ENCODE measurements around the gene MEGF9.

MEGF9 gene

GRCh38 chr9:120583958-120584369 lies 130.3 kb downstream of the MEGF9 start:
- DNase-seq (ENCODE audit: low read depth in 2 of 2) = peak; percentile 88 to 89
- no peak for TF ChIP-seq CTCF (IDR thresholded peaks at IDR 0.05; ENCODE audit: low read depth, low read length)

GRCh38 chr9:120580051-120580896 lies 134.0 kb downstream of the MEGF9 start, which contains the start of gene CDK5RAP2:
Gene CDK5RAP2 (minus strand): TSS chr9:120580167. CDS start chr9:120579978, 189 bp downstream.
- no peak for TF ChIP-seq CTCF (IDR thresholded peaks at IDR 0.05; ENCODE audit: low read depth, low read length)
- peak within 1 kb of the TSS; percentile 93 for H3K4me3 ChIP-seq (replicated peaks in 1 of 2; ENCODE audit: low read depth in 2 of 2, low read length in 2 of 2)
- DNase-seq (ENCODE audit: low read depth in 2 of 2) = peak; percentile 99

More at GRCh38 chr9:120583958-120584369, 130.3 kb downstream of the MEGF9 start:
- no peak overlapping the region for H3K4me3 ChIP-seq (replicated peaks in 1 of 2; ENCODE audit: low read depth in 2 of 2, low read length in 2 of 2)

DNA sequence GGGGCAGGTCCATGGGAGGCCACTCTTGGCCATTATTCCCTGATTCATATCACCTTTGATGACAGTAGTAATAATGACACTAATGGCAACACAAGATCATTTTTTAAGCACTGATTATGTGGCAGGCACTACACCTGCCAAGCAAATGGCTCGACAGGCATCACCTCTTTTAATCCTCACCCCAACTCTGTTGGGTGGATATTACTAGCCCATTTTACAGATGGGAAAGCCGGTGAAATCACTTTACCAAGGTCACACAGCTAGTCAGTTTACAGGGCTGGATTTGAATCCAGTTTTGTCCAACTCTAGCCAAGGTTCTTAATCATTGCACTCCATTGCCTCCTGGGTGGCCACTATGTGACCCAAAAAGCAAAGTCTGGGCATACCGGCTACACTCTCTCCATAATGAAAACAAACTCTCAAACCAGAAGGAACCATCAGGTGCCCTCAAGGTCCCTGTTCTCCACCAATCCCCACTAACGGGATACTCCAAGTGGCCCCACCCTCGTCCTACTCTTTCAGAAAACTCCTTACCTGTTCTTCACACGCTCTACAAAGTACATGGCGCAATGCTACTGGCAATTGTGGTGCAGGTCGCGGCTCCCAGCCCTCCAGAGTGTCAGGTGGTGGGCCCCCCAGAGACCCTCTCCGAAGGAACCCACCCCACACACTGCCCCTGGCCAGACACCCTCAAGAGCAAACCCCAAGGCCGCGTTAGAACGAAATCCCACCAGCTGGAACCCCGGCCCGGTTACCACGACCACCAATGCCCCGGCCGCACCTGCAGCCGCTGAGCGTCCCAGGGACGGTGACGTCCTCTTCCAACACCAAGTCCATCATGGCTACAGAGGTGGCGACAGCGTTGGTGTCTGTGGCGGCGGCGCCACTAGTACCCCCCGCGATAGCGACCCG lies 134.9 kb downstream of the MEGF9 start:
- no peak for TF ChIP-seq CTCF (IDR thresholded peaks at IDR 0.05; ENCODE audit: low read depth, low read length)
- H3K4me3 ChIP-seq (replicated peaks in 1 of 2; ENCODE audit: low read depth in 2 of 2, low read length in 2 of 2) = peak overlapping the region; percentile 93
- peak in 1 of 2 donors; percentile 14 for DNase-seq (ENCODE audit: low read depth in 2 of 2)

DNA sequence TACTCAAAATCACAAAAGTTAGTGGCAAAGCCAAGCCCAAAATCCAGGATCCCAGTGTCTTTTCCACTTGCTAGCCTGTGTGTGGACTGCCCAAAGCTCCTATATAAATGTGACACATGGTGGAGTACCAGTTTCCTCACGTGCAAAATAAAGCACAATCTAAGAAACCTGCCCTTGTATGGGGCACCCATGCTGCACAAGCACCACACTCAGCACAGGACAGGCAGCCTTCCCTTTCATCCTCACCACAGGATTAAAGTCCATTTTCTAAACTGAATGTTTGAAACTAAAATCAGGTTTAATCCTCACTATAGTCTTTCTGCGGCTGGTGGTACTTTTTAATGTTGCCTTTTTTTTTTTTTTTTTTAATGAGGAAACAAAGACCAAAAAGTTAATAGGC lies 139.8 kb downstream of the MEGF9 start:
- no peak overlapping the region for H3K4me3 ChIP-seq (replicated peaks in 1 of 2; ENCODE audit: low read depth in 2 of 2, low read length in 2 of 2)
- no peak for DNase-seq (ENCODE audit: low read depth in 2 of 2)
- TF ChIP-seq CTCF (IDR thresholded peaks at IDR 0.05; ENCODE audit: low read depth, low read length) = no peak

GRCh38 chr9:120572472-120572871 lies 141.8 kb downstream of the MEGF9 start:
- TF ChIP-seq CTCF (IDR thresholded peaks at IDR 0.05; ENCODE audit: low read depth, low read length) = no peak

DNA sequence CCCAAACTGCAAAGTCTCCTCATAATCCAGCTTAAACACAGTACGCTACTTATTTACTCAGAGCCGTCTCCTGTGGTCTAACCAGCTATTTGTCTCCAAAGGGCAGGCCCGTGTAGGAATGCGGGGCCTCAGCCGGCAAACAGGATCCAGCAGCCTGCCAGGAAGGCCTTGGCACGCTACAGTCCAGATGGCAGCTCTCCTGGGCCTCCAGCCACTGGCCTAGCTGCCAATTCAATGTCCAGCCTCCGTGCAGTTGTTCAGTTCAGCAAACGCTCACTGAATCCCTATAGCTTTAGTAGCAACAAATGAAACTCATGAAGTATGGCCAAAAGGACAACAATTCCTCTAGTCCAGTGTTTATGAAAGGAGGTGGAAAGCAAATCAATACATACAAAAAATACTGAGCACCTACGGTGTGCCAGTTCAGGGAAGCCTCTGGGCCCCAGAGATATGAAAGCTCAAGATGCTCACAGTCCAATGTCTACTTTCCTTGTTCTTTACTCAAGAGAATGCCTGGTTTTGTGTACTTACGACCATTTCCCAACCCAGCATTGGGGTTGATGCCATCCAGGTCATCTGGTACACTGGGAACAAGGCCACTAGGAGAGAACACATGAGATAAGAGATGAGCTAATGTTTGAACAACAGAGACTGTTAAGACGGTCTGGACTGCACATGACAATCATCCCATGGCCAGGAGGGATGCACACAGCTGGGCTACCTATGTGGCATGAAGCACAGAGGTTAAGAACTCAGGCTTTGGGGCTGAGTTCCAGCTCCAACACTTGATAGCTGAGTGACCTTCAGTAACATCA lies 142.6 kb downstream of the MEGF9 start:
- no peak for TF ChIP-seq CTCF (IDR thresholded peaks at IDR 0.05; ENCODE audit: low read depth, low read length)

More at GRCh38 chr9:120572472-120572871, 141.8 kb downstream of the MEGF9 start:
- H3K4me3 ChIP-seq (replicated peaks in 1 of 2; ENCODE audit: low read depth in 2 of 2, low read length in 2 of 2) = no peak overlapping the region
- no peak for DNase-seq (ENCODE audit: low read depth in 2 of 2)

More for the DNA sequence above, 142.6 kb downstream of the MEGF9 start:
- H3K4me3 ChIP-seq (replicated peaks in 1 of 2; ENCODE audit: low read depth in 2 of 2, low read length in 2 of 2) = no peak overlapping the region
- DNase-seq (ENCODE audit: low read depth in 2 of 2) = peak in 1 of 2 donors; percentile 77

Data from cardiac fibroblast (primary cell).